MV-4-11 (cell line): ENCODE measurements around the gene MEG3.

ENCODE experiments used
- DNase-seq: peaks from one replicate; lab custom pipeline; 2025; lab: John Stamatoyannopoulos, UW

Gene MEG3

GRCh38 chr14:100849115-100849781 lies 23.3 kb downstream of the MEG3 start:
- peak; percentile 28 for DNase-seq

- peak; percentile 32 for DNase-seq
Observed at GRCh38 chr14:100850841-100851585, 25.1 kb downstream of the MEG3 start.

GRCh38 chr14:100851586-100851916 lies 25.6 kb downstream of the MEG3 start:
- no peak for DNase-seq

GRCh38 chr14:100851946-100852620 lies 26.2 kb downstream of the MEG3 start:
- no peak for DNase-seq

GRCh38 chr14:100854435-100854834 lies 28.5 kb downstream of the MEG3 start:
- DNase-seq: no peak

- no peak for DNase-seq
Observed at GRCh38 chr14:100855256-100855930, 29.5 kb downstream of the MEG3 start.

- DNase-seq: no peak
Observed at GRCh38 chr14:100856056-100856950, 30.4 kb downstream of the MEG3 start.

GRCh38 chr14:100857233-100857922 lies 31.5 kb downstream of the MEG3 start:
- no peak for DNase-seq

- DNase-seq: no peak
Observed at GRCh38 chr14:100857923-100858837, 32.3 kb downstream of the MEG3 start.

- no peak for DNase-seq
Observed at GRCh38 chr14:100858838-100859220, 32.9 kb downstream of the MEG3 start.

- no peak for DNase-seq
Observed at GRCh38 chr14:100859781-100860180, 33.9 kb downstream of the MEG3 start.

- DNase-seq: no peak
Observed at GRCh38 chr14:100860556-100861187, 34.8 kb downstream of the MEG3 start.

GRCh38 chr14:100861188-100861936 lies 35.4 kb downstream of the MEG3 start:
- DNase-seq: no peak

- DNase-seq: no peak
Observed at GRCh38 chr14:100861937-100862247, 36.0 kb downstream of the MEG3 start.

- DNase-seq: no peak
Observed at GRCh38 chr14:100862277-100862676, 36.4 kb downstream of the MEG3 start.

GRCh38 chr14:100862793-100863192 lies 36.9 kb downstream of the MEG3 start:
- DNase-seq: no peak

GRCh38 chr14:100864206-100864605 lies 38.3 kb downstream of the MEG3 start:
- DNase-seq: no peak

- DNase-seq: no peak
Observed at GRCh38 chr14:100864960-100865681, 39.2 kb downstream of the MEG3 start.
